Subcutaneous adipose tissue (tissue), 4 donors: ENCODE measurements around the gene ARMH2. TPM values are rescaled to one million over a fixed set of nuclear protein-coding genes. Genes with fewer than 3 reads are reported as not detected.

Experiments used
- CTCF ChIP-seq: fragments of 450-650 bp; IDR thresholded peaks from one replicate; pipeline ENCODE4 v1.5.1; 2016; ENCODE audit warnings: low read depth, mild to moderate bottlenecking, control low read depth, antibody characterized with exemption, moderate library complexity
- total RNA-seq, 4 donors: library from RNA; depleted of rRNA; stranded (reverse); fragments of >200 nt; gene quantifications; one replicate each; pipeline ENCODE4 v1.1.0, GENCODE V29; 2016

Gene ARMH2
- total RNA-seq, 4 donors from 2014 or later: not detected

GRCh38 chr6:24827970-24828369 lies 29.3 kb upstream of the ARMH2 start:
- TF ChIP-seq CTCF: no peak

- TF ChIP-seq CTCF: no peak
Observed at GRCh38 chr6:24827162-24827561, 28.4 kb upstream of the ARMH2 start.

- no peak for TF ChIP-seq CTCF
Observed at GRCh38 chr6:24825130-24825630, 26.5 kb upstream of the ARMH2 start.

- no peak for TF ChIP-seq CTCF
Observed at GRCh38 chr6:24824142-24824938, 25.6 kb upstream of the ARMH2 start.

- no peak for TF ChIP-seq CTCF
Observed at GRCh38 chr6:24823185-24823584, 24.5 kb upstream of the ARMH2 start.

- TF ChIP-seq CTCF: no peak
Observed at GRCh38 chr6:24822696-24823095, 24.0 kb upstream of the ARMH2 start.

- TF ChIP-seq CTCF: no peak
Observed at GRCh38 chr6:24821860-24822444, 23.2 kb upstream of the ARMH2 start.
